IMR-90 (cell line): Measurements from ENCODE around the gene BARX1. TPM values are rescaled to one million over a fixed set of nuclear protein-coding genes. Genes with fewer than 3 reads are reported as not detected.

Experiments
- ATAC-seq: fragments of 200-7000 bp; cut with Tn5 transposase; 2 replicates; pipeline ENCODE4 v1.9.1; 2020; ENCODE audit warnings: low read depth, mild to moderate bottlenecking, moderate library complexity
- BruUV-seq: library from RNA; stranded (reverse); fragments of 400-500 nt; replicated peaks from 2 replicates; lab custom pipeline; 2021; lab: Mats Ljungman, UMichigan
- CTCF ChIA-PET: fragments of 300-600 bp; formaldehyde crosslinking; extraction: SDS; loops from one replicate; lab custom pipeline; 2021; ENCODE audit warnings: antibody characterized with exemption; lab: Yijun Ruan, JAX
- POLR2A ChIA-PET: fragments of 300-600 bp; sonication (Branson Sonifier 250); formaldehyde crosslinking; loops from one replicate; lab custom pipeline; 2022; ENCODE audit warnings: antibody characterized with exemption; ENCODE audit not compliant: unreplicated experiment; lab: Charles Lee
- DNase-seq: peaks from one replicate; pipeline ENCODE4 v3.0.0; 2013
- H2AFZ ChIP-seq: replicated peaks from 2 replicates; pipeline ENCODE3; 2013; ENCODE audit warnings: low read length, mild to moderate bottlenecking; ENCODE audit not compliant: poor library complexity
- H2AK5ac ChIP-seq: 2 replicates; pipeline ENCODE4 v1.6.1; 2013; ENCODE audit warnings: low read depth, low read length, inconsistent platforms
- H2AK9ac ChIP-seq: replicated peaks from 2 replicates; pipeline ENCODE3; 2013; ENCODE audit warnings: mild to moderate bottlenecking, low read depth, low read length, moderate library complexity; ENCODE audit not compliant: poor library complexity
- H2BK120ac ChIP-seq: 2 replicates; pipeline ENCODE4 v1.6.1; 2013; ENCODE audit warnings: low read depth, low read length, inconsistent platforms
- H2BK15ac ChIP-seq: 3 replicates; pipeline ENCODE4 v1.6.1; 2013; ENCODE audit warnings: low read depth, low read length, inconsistent platforms
- H2BK20ac ChIP-seq: 2 replicates; pipeline ENCODE4 v1.6.1; 2013; ENCODE audit warnings: low read depth, mild to moderate bottlenecking, inconsistent platforms, low read length, moderate library complexity
- H2BK5ac ChIP-seq: 2 replicates; pipeline ENCODE4 v1.6.1; 2013; ENCODE audit warnings: mild to moderate bottlenecking, low read depth, low read length, inconsistent platforms; ENCODE audit not compliant: poor library complexity, severe bottlenecking
- H3K14ac ChIP-seq: replicated peaks from 2 replicates; pipeline ENCODE4 v1.6.1; 2013; ENCODE audit warnings: low read depth, low read length, inconsistent platforms
- H3K18ac ChIP-seq: 2 replicates; pipeline ENCODE4 v1.6.1; 2013; ENCODE audit warnings: low read depth, low read length, control low read depth
- H3K23ac ChIP-seq: 2 replicates; pipeline ENCODE4 v1.6.1; 2013; ENCODE audit warnings: low read depth, low read length, inconsistent platforms
- H3K27ac ChIP-seq: 2 replicates; pipeline ENCODE4 v1.5.1; 2013; ENCODE audit warnings: mild to moderate bottlenecking, control low read depth, low read length; ENCODE audit not compliant: insufficient read depth
- H3K27me3 ChIP-seq: 2 replicates; pipeline ENCODE4 v1.6.1; 2013; ENCODE audit warnings: low read length; ENCODE audit not compliant: control insufficient read depth, insufficient read depth
- H3K36me3 ChIP-seq: 2 replicates; pipeline ENCODE4 v1.6.1; 2013; ENCODE audit warnings: low read length, mixed read lengths; ENCODE audit not compliant: control insufficient read depth, insufficient read depth
- H3K4ac ChIP-seq: 2 replicates; pipeline ENCODE4 v1.6.1; 2013; ENCODE audit warnings: low read depth, low read length, inconsistent platforms
- H3K4me1 ChIP-seq: 2 replicates; pipeline ENCODE4 v1.6.1; 2013; ENCODE audit warnings: low read length, mixed read lengths; ENCODE audit not compliant: control insufficient read depth, insufficient read depth
- H3K4me2 ChIP-seq: 2 replicates; pipeline ENCODE4 v1.6.1; 2013; ENCODE audit warnings: low read depth, mild to moderate bottlenecking, control low read depth, low read length, moderate library complexity
- H3K4me3 ChIP-seq: 2 replicates; pipeline ENCODE4 v1.5.1; 2013; ENCODE audit warnings: low read depth, mild to moderate bottlenecking, control low read depth, low read length, moderate library complexity; ENCODE audit not compliant: insufficient read depth
- H3K56ac ChIP-seq: 2 replicates; pipeline ENCODE4 v1.6.1; 2013; ENCODE audit warnings: low read length, inconsistent platforms; ENCODE audit not compliant: insufficient read depth; ENCODE audit errors: extremely low read depth
- H3K79me1 ChIP-seq, 2 experiments: 2 replicates each; pipeline ENCODE4 v1.6.1; 2013; ENCODE audit warnings: low read length in 2 of 2, inconsistent platforms in 1 of 2, low read depth in 1 of 2
- H3K9ac ChIP-seq: 2 replicates; pipeline ENCODE4 v1.6.1; 2013; ENCODE audit warnings: low read depth, low read length, control low read depth
- H3K9me1 ChIP-seq: 2 replicates; pipeline ENCODE4 v1.6.1; 2013; ENCODE audit warnings: low read length, inconsistent platforms; ENCODE audit not compliant: insufficient read depth
- H3K9me3 ChIP-seq: 2 replicates; pipeline ENCODE4 v1.6.1; 2013; ENCODE audit warnings: low read length; ENCODE audit not compliant: control insufficient read depth, insufficient read depth
- H4K20me1 ChIP-seq: 2 replicates; pipeline ENCODE4 v1.6.1; 2013; ENCODE audit warnings: low read length, inconsistent platforms; ENCODE audit not compliant: insufficient read depth
- H4K5ac ChIP-seq: 2 replicates; pipeline ENCODE4 v1.6.1; 2013; ENCODE audit warnings: mild to moderate bottlenecking, low read depth, low read length, control low read depth
- H4K8ac ChIP-seq, 2 experiments: 2 replicates each; pipeline ENCODE4 v1.6.1; 2013; ENCODE audit warnings: low read depth in 2 of 2, low read length in 2 of 2, control low read depth in 1 of 2, inconsistent platforms in 1 of 2
- H4K91ac ChIP-seq: 2 replicates; pipeline ENCODE4 v1.6.1; 2013; ENCODE audit warnings: low read depth, low read length, inconsistent platforms; ENCODE audit not compliant: insufficient read depth
- CEBPB ChIP-seq: IDR thresholded peaks from 2 replicates; pipeline ENCODE4 v1.6.1; 2012; ENCODE audit warnings: low read depth, low read length, improper control_type of control experiment
- ELK1 ChIP-seq: fragments of 150-350 bp; IDR thresholded peaks from 2 replicates; pipeline ENCODE4 v1.6.1; 2016; ENCODE audit warnings: low read depth, mild to moderate bottlenecking, low read length, moderate library complexity, borderline replicate concordance
- MAZ ChIP-seq: IDR thresholded peaks from 2 replicates; pipeline ENCODE4 v1.6.1; 2012; ENCODE audit warnings: low read depth, mild to moderate bottlenecking, low read length, improper control_type of control experiment, moderate library complexity, borderline replicate concordance
- RCOR1 ChIP-seq: IDR thresholded peaks from 2 replicates; pipeline ENCODE4 v1.6.1; 2012; ENCODE audit warnings: mild to moderate bottlenecking, low read length, improper control_type of control experiment; ENCODE audit not compliant: insufficient replicate concordance
- WGBS, 2 experiments: methylation state at CpG; one replicate each; pipeline versions ENCODE4 v1.1.5 to v1.1.7; 2013; ENCODE audit warnings: missing lambda C conversion rate in 2 of 2; ENCODE audit not compliant: insufficient read length in 1 of 2; ENCODE audit errors: extremely low coverage in 2 of 2; 5-methylcytosine and 5-hydroxymethylcytosine counted together
- dilution Hi-C: fragments of 300-500 bp; cut with HindIII; formaldehyde crosslinking; loops from one replicate; pipeline ENCODE4 v1.14.3; 2018; ENCODE audit warnings: low sequenced_read_pairs; ENCODE audit not compliant: unreplicated experiment
- in situ Hi-C: fragments of 300-500 bp; cut with MboI; formaldehyde crosslinking; loops from 3 replicates; pipeline ENCODE4 v1.14.3; 2019; ENCODE audit warnings: low sequenced_read_pairs, inconsistent platforms, mixed read lengths
- intact Hi-C: fragments of 100-400 bp; cut with micrococcal nuclease; formaldehyde crosslinking; loops from 2 replicates; pipeline ENCODE4 v1.10.0; 2022
- polyA plus RNA-seq, 3 experiments: library from polyadenylated mRNA; depleted of rRNA; stranded (reverse); fragments of >200 nt; gene quantifications; 2 replicates each; pipeline ENCODE4 v1.2.3, GENCODE V29; 2012; ENCODE audit warnings: low replicate concordance in 1 of 3
- total RNA-seq: library from RNA; depleted of rRNA; stranded (reverse); fragments of >200 nt; gene quantifications from 2 replicates; pipeline ENCODE4 v1.2.3, GENCODE V29; 2012

The BARX1 gene
- total and polyA plus RNA-seq, 2 of the 4 experiments (the other 2 are of a cell fraction): not detected

GRCh38 chr9:93911136-93911745 is 43.9 kb downstream of the BARX1 start:
- no peak overlapping the region for H2BK15ac ChIP-seq
- H3K4me3 ChIP-seq: no peak overlapping the region
- no peak overlapping the region for H3K4me2 ChIP-seq
- H3K14ac ChIP-seq: no peak overlapping the region
- DNase-seq: no peak
- no peaks in the 10 kb centered on the region for H3K79me1 ChIP-seq
- H3K36me3 ChIP-seq: no peaks in the 10 kb centered on the region
- intact Hi-C loops: no loop called here
- in situ Hi-C loops: no loop called here
- dilution Hi-C loops: no loop called here
- H3K9me3 ChIP-seq: no peaks in the 10 kb centered on the region
- H3K4me1 ChIP-seq: no peaks in the 10 kb centered on the region
- TF ChIP-seq ELK1 (no peak), CEBPB (no peak), MAZ (no peak), RCOR1 (no peak)
- ChIA-PET POLR2A (no interaction called here), CTCF (no interaction called here)
- no peak overlapping the region for H3K27ac ChIP-seq
- H3K23ac ChIP-seq: no peak overlapping the region
- H4K8ac ChIP-seq: no peak overlapping the region
- H3K9ac ChIP-seq: no peak overlapping the region
- H4K20me1 ChIP-seq: no peaks in the 10 kb centered on the region
- no peak overlapping the region for H4K5ac ChIP-seq
- no peak for ATAC-seq
- peaks cover 28% of the 10 kb centered on the region for H3K27me3 ChIP-seq
- no peak overlapping the region for H2BK20ac ChIP-seq
- H3K18ac ChIP-seq: no peak overlapping the region
- no peak overlapping the region for H2AFZ ChIP-seq
- no peaks in the 10 kb centered on the region for H3K9me1 ChIP-seq
- WGBS, 2 experiments: 43% methylated on average over 14 of the region's 23 CpGs; no CpG with 5 or more reads in 1 of the 2 experiments
- H4K91ac ChIP-seq: no peak overlapping the region
- H2BK120ac ChIP-seq: no peak overlapping the region
- no peak overlapping the region for H2AK9ac ChIP-seq
- no peak overlapping the region for H2AK5ac ChIP-seq
- no peak overlapping the region for H2BK5ac ChIP-seq
- no TSS peak for BruUV-seq
- no peak overlapping the region for H3K56ac ChIP-seq
- H3K4ac ChIP-seq: no peak overlapping the region
